ENCODE results near the gene HSD17B12.

The HSD17B12 gene

GRCh38 chr11:43689167-43689566, 8.6 kb downstream of the HSD17B12 start:
- no peak for DNase-seq

DNA sequence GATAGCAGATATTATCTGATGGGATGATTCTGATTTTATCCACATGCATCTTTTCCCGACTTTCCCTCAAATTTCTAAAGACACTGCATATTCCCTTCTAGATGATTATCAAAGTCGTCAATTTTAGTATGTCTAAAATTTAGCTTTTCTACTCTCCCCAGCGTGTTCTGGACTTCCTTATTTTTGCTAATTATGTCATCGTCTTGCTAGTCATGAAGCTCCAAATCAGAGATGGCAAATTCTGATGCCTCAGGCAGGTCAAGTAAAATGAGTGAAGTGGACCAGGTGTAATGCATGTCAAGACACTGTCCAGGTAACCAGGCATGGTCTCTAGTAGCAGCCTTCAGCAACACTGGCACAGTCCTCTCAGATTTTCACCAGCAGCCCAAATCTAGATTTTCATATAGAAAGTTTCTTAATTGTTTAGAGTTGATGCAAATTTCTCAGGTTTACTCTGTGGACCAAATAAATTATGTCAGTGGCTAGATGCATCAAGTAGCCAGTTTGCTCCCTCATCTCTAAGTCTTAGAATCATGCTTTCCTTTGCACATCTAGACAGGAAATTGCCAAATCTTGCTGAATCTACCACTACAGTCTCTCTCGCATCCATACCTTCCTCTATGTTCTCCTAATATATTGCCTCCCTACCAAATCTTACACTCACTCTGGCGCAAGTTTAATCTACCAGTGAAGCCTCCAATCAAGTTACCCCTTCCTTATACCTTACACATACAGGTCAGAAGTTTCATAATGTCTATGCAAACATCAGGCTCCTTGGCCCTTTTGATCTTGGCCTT, 10.6 kb downstream of the HSD17B12 start:
- DNase-seq: no peak

GRCh38 chr11:43691806-43692205, 11.3 kb downstream of the HSD17B12 start:
- DNase-seq: no peak

DNA sequence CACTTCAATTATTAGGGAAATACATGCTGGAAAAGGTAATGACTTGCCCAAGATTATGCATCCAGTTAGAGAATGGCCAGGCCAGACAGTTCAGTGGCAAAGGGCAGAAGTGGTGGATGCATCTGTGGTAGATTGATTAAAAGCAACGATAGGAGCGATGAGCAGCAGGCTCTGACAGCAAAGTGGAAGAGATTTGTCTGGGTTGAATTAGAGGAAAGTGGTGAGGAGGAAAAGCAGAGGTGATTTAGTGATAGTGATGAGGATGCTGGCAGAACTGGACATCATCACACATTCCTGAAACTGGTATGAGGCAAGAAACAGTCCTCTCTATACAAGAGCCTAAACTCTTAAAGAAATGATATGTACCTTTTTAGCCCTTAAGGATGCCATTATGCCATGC, 12.5 kb downstream of the HSD17B12 start:
- no peak for DNase-seq

- DNase-seq: no peak
These were observed 13.2 kb downstream of the HSD17B12 start for GRCh38 chr11:43693731-43694130.

DNA sequence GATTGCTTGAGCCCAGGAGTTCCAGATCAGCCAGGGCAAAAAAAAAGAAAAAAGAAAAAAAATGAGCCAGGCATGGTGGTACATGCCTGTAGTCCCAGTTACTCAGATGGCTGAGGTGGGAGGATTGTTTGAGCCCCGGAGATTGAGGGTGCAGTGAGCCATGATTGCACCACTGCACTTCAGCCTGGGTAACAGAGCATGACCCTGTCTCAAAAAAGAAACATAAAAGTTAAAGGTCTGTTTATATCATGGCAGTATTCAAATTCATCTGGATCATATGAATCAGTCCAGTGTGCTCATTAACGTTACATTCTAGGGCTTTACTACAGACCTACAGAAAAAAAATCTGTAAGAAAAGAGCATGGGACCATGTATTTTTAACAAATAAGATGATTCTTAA, 13.9 kb downstream of the HSD17B12 start:
- DNase-seq: no peak

- no peak for DNase-seq
These were observed 17.1 kb downstream of the HSD17B12 start for GRCh38 chr11:43697679-43698078.

- DNase-seq: no peak
These were observed 19.3 kb downstream of the HSD17B12 start for GRCh38 chr11:43699870-43700269.

DNA sequence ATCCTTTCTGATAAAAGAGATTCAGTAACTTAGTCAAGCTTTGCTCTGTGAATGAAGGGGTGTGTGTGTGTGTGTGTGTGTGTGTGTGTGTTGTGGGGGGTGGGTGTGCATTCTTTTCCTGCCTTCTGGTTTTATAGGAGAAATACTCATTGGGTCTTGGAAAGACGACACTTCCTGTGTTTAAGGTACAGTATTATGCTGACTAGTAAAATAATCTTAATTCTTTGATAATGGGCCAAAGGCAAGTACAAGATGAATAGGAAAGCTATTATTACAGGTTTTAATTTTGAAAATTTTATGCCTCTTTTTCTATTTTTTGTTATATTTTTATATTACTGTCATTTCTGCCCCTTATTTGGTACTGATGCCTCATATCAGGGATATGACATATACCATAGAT, 26.1 kb downstream of the HSD17B12 start:
- DNase-seq: no peak

DNA sequence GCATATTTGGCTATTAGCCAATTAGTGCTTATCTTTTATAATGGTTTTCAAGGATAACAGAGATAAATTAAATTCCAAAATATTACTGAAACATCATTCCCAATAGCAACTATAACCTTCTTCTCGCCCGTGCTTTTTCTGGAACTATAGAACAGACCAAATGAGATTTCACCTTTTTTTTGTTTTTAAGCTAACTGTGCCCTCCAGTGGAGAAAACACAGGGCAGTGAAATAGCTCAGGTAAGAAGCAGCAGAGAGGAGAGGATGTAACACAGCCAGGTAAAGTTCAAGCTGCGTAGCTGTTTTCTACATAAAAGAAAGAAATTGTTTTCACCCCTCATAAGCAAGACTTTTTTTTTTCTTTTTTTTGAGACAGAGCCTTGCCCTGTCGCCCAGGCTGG, 28.2 kb downstream of the HSD17B12 start:
- no peak for DNase-seq

DNA sequence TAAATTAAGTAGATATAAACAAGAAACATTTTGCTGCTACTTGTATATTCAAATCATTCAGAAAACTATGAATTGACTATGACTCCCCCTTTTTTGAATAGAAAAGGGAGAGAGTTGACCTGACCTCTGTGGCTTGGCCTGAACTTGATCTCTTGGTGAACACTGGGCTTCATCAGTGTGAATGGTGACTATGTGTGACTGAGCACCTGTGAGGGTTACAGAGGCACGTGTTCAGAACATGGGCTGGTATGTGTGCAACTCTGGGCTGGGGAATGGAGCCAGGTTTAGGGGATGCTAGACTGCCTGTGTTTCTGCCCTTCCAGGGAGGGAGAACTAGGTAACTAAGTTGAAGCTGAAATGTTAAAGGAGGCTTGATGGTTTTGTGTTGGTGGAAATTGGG, 29.2 kb downstream of the HSD17B12 start:
- DNase-seq: no peak

DNA sequence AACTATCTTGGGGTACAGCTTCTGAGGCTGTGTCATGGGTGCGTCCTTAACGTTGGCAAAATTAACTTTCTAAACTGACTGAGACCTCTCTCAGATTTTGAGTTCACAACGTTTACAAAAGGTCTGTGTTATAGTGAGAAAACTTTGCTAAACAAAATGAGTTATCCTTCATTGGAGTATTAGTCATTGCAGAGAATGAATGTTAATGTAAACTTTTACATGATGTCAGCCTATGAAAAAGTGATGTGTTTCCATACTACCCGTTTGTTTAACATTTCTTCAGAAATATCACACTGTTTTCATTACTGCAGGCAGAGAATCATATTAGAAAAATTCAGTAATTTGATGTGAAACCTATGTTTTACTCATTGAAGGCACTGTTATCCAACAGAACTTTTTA, 32.1 kb downstream of the HSD17B12 start:
- DNase-seq: no peak

GRCh38 chr11:43718373-43718772, 37.8 kb downstream of the HSD17B12 start:
- no peak for DNase-seq

DNA sequence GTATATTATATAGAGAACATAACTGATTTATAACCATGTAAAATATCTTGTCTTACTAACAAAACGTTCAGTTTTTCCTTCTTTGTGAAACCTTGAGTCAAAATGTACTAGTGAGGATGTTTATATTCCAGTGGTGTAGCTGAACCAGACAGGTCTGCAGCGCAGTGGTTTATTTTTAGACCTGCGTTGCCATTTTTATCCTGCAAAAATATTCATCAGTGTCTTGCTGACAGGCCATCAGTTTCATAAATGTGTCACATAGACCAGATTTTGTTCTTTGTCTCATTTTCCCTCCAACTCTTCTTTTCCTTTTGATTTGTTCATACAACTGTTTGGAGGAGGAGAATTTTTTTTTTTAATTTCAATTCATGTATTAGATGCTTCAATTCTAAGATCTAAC, 43.1 kb downstream of the HSD17B12 start:
- DNase-seq: no peak

DNA sequence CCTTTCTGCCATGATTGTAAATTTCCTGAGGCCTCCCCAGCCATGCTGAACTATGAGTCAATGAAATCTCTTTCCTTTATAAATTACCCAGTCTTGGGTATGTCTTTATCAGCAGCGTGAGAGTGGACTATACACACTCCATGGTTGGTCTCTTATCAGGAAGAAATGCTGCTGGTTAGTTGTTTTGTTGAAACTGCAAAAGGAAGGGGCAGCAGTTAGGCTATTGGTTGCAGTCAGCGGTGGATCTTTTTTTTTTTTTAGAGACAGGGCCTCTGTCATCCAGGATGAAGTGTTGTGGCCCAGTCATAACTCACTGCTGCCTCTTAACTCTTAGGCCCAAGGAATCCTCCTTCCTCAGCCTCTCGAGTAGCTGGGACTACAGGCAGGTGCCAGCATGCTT, 51.7 kb downstream of the HSD17B12 start:
- no peak for DNase-seq

GRCh38 chr11:43734256-43734655, 53.7 kb downstream of the HSD17B12 start:
- DNase-seq: no peak

DNA sequence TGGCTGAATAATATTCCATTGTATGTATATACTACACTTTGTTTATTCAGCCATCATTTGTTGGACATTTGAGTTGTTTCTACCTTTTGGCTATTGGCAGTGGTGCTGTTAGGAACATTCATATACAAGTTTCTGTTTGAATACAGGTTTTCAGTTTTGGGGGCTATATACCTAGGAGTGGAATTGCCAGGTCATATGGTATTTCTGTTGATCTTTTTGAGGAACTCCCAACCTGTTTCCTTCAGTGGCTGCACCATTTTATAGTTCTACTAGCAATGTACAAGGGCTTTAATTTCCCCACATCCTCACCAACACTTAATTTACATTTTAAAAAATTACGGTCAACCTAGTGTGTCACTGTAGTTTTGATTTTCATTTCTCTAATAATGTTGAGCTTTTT, 54.6 kb downstream of the HSD17B12 start:
- DNase-seq: no peak

DNA sequence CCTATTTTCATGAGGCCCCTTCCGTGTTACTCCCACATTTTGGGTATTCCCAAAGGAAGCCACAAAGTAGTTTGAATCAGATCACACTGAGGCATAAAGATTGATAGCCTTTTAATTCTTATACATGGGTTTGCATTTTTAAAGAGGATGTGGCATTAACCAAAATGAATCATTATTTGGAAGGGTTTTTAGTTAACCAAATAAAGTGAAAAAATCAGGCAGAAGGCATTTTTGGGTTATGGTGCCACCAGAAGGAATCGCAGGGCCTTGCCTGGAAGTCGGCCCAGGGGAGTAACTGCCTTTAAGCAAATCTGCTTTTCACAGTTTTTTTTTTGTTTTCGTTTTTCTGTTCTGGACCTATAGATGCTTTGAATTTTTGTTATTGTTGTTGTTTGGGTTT, 55.4 kb downstream of the HSD17B12 start:
- no peak for DNase-seq

- no peak for DNase-seq
These were observed 56.1 kb downstream of the HSD17B12 start for GRCh38 chr11:43736502-43737200.

DNA sequence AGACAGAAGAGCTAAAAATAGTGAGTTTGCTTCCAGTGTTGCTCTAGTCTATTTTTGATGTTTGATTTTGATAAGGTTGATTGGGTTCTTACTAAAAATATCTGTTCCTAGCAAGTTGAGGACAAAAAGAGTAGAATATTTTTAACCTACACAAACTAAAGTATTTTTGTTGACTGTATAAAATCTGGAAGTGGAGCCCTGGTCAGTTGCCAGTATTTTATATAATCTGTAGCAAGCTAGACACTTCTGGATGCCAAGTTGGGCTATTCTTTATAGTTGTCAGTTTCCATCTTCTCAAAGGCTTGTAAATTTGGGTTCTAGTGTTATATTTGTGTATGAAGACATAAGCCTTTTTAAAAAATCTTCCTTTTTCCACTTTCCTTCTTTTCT, 56.7 kb downstream of the HSD17B12 start:
- DNase-seq: no peak

GRCh38 chr11:43738600-43739409, 58.3 kb downstream of the HSD17B12 start:
- DNase-seq: no peak

DNA sequence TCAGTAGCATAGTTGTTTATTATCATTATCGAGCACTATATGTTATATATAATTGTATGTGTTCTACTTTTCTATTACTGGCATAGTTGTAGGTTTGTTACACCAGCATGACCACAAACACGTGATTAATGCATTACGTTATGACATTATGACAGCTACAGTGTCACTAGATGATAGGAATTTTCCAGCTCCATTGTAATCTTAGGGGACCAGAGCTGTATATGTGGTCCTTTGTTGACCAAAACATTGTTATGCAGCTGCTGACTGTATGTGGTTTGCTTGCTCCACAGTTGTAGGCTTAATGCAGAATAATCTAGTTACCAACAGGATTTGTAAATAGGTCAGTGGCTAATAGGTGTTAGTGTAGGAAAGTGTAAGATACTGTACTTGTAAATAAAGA, 66.1 kb downstream of the HSD17B12 start:
- no peak for DNase-seq

DNA sequence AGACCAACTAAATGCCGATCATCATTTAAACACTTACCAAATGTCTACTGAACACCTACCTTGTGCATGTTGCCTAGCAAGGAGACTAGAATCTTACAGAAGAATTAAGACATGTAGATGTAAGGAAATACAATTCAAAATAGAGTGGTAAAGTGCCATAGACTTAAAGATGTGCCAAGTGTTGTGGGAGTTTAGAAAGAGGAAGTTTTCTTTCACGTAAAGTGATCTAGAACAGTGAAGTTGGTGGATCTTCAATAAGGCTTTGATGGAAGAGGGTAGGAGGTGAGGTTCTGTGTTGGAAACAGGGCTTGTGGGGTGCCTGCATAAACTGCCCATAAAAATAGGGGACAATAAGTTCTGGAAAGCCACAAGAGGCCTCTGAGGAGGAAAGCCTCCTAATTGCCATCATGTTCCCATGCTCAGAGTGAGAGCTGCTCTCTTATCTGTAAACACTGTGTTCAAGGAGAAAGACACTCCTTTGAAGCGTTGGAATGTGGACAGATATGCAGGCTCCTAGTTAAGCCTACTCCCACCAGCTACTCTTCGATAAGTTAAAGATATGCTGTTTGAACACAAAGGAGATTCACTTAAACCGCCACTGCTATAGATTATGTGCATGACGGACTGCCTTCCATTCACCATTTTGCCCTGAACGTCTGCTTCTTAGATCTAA, 66.7 kb downstream of the HSD17B12 start:
- DNase-seq: no peak

All from CD4-positive, alpha-beta T cell treated with Interferon gamma for 1 hour (primary cell).